IgD-negative memory B cell (primary cell): ENCODE data around the gene VSIG1. TPM values are rescaled to one million over a fixed set of nuclear protein-coding genes. Genes with fewer than 3 reads are reported as not detected.

ENCODE experiments used
- polyA plus RNA-seq: library from polyadenylated mRNA; unstranded; fragments of 300-500 nt; fragmentation: Illumina TruSeq; gene quantifications from one replicate; pipeline ENCODE4 v1.2.3, GENCODE V29; 2021

The VSIG1 gene
- polyA plus RNA-seq, 1 donor from 2014 or later, result 7.7 TPM

Other genes with a start within 250 kb of the VSIG1 start
- gene MID2, start 219.2 kb upstream of the VSIG1 start, polyA plus RNA-seq, result 2.4 TPM
- not detected for gene TEX13B, start 62.7 kb upstream of the VSIG1 start, polyA plus RNA-seq
- gene PSMD10, start 46.5 kb downstream of the VSIG1 start, polyA plus RNA-seq, result 50.8 TPM
- 25.1 TPM for gene ATG4A, start 46.7 kb downstream of the VSIG1 start, polyA plus RNA-seq